GM19238 (cell line): ENCODE measurements around the gene FRY.

ENCODE experiments used
- DNase-seq: peaks from one replicate; pipeline ENCODE4 v3.0.0; 2011; ENCODE audit warnings: low spot score; ENCODE audit not compliant: insufficient read length

Gene FRY

GRCh38 chr13:32168131-32168530 is 136.6 kb downstream of the FRY start:
- no peak for DNase-seq

- no peak for DNase-seq
These were observed 139.3 kb downstream of the FRY start for GRCh38 chr13:32170841-32171240.

GRCh38 chr13:32173881-32174280 is 142.3 kb downstream of the FRY start:
- DNase-seq = no peak

DNA sequence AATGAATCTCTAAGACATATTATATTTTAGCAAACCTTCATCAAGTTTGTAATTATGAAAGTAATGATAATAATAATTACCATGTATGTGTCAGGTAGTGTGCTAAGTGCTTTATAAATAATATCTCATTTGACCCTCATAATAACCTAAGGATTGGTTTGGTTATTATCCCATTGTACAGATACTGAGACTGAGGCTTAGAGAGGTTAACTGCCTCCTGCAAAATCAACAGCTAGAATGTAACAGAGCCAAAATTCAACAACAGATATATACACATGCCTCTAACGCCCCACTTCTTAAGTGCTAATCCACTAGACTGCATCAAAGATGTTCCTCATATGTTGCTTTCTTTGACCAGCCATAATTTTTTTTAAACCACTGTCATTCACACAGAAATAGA is 142.8 kb downstream of the FRY start:
- no peak for DNase-seq

DNA sequence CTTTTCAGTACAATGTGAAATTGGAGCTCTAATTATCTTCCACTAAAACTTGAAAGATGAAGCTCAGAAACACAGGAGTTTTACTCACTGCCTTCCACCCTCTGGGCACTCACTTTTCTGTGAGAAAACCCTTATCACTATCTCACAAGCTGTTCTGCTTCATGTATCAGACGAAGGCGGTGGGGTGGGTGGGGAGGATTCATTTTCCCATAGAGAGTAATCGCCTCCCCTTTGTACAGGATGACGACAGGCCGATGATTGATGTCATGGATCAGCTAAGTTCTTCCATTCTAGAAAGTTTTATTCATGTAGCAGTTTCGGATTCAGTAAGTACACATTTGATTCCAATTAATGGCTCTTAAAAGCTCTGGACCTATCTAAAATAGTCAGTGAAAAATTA is 143.7 kb downstream of the FRY start:
- DNase-seq = no peak

- no peak for DNase-seq
These were observed 144.4 kb downstream of the FRY start for GRCh38 chr13:32175943-32176342.

GRCh38 chr13:32176696-32177095 is 145.1 kb downstream of the FRY start:
- no peak for DNase-seq

DNA sequence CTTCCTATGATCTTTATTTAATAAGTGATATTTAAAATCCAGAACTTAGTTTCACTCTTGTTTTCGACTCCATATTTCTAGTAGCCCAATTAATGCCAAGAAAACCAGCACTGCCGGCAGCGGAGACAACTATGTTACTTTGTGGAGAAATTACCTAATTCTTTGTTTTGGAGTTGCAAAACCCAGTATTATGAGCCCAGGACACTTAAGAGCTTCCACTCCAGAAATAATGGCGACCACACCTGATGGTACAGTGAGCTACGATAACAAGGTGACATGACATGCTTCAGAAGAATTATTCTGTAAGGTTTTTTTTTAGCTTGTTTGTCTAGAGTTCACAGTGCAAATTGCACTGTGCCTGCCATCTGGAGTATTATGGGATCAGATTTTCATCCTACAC is 147.2 kb downstream of the FRY start:
- no peak for DNase-seq

- DNase-seq = no peak
These were observed 148.1 kb downstream of the FRY start for GRCh38 chr13:32179708-32180107.

DNA sequence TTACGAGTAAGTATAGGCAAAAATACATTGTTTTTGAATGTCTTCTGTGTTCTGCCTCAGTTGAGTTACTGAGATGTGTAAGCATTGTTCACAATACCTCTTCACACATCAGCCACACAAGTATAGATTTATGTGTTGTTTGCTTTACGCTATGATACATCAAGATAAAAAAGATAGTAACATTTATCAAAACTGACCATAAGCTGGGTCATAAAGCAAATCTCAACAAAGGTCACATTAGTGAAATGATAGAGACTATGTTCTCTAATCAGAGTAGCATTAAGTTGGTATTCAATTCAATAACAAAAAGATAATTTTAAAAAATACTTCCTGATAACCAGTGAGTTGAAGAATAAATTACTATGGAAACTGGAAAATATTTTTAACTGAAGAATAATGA is 156.1 kb downstream of the FRY start:
- DNase-seq = no peak

GRCh38 chr13:32191452-32191998 is 160.0 kb downstream of the FRY start:
- DNase-seq = no peak

- no peak for DNase-seq
These were observed 164.1 kb downstream of the FRY start for GRCh38 chr13:32195713-32196112.

- DNase-seq = no peak
These were observed 167.6 kb downstream of the FRY start for GRCh38 chr13:32199168-32199567.

DNA sequence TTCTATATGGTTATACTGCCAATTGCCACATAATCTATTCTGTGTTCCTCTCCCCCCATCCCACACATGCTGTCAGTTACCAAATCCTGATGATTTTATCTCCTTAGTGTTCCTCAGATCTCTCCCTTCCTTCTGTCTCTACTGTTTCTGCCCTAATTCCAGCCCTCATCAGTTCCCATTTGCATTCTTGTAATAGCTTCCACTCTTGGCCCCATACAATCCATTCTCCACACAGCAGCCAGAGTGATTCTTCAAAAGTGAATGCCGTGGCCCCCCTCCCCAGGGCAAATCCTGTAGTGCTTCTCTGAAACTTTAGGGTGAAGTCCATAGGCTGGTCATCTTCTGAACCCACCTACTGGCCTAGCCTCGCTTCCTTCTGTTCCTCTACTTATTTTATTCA is 169.2 kb downstream of the FRY start:
- DNase-seq = no peak

GRCh38 chr13:32201809-32202208 is 170.2 kb downstream of the FRY start:
- no peak for DNase-seq

DNA sequence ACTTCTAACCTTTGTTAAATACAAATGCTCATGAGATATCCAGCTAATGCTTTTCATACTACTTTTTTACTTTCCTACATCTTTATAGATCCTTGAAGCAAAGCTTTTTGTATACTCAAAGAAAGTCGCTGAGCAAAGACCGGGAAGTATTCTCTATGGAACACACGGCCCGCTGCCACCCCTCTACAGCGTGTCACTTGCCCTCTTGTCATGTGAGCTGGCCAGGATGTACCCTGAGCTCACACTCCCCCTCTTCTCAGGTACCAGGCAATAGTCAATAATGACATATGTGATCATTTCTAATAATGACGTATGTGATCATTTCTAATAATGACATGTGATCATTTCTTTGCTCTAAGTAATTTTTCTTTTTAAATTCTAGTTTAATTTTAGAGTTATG is 170.7 kb downstream of the FRY start:
- no peak for DNase-seq

GRCh38 chr13:32203221-32203620 is 171.6 kb downstream of the FRY start:
- DNase-seq = no peak

- no peak for DNase-seq
These were observed 172.2 kb downstream of the FRY start for GRCh38 chr13:32203736-32204135.

- no peak for DNase-seq
These were observed 174.0 kb downstream of the FRY start for GRCh38 chr13:32205431-32206096.

DNA sequence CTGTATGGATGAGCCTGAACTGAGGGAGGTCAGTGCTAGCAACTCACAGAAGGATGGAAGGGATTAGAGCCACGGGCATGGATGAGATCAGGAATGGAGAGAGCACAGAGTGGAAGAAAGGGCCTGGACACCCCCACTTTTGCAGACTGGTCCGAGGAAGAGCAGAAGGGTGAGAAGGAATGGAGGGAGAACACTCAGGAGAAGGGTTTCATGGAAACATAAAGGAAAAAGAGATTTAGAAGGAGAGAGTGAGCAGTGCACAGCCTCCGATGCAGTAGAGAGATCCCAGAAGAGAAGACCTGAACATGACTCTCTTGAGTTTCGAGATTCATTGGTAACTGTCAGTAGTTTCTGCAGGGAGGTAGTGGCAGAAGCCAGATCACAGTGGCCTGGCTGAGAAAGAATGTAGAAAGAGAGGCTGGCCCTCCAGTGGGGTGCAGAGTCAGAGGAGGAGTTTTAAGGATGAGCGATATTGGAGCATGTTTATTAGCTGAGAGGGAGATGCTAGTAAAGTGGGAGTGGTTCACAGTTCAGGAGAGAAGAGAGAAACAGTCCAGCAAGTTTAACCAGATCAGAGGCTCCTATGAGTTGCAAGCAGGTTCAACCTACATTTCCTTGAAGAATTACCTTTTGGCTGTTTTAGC is 174.6 kb downstream of the FRY start:
- no peak for DNase-seq

GRCh38 chr13:32208860-32209259 is 177.3 kb downstream of the FRY start:
- no peak for DNase-seq

- no peak for DNase-seq
These were observed 178.1 kb downstream of the FRY start for GRCh38 chr13:32209652-32210051.

- DNase-seq = no peak
These were observed 178.5 kb downstream of the FRY start for GRCh38 chr13:32210101-32210500.
